PC-9 (cell line): ENCODE data around the gene TMEM92.

Experiments
- CTCF ChIP-seq: fragments of 200-600 bp; sonication (generic); conservative IDR thresholded peaks from 2 replicates; pipeline ENCODE4 v1.6.1; 2017; ENCODE audit warnings: mixed run types, antibody characterized with exemption, mild to moderate bottlenecking, moderate library complexity
- EZH2 ChIP-seq: fragments of 200-600 bp; sonication (generic); IDR thresholded peaks from 2 replicates; pipeline ENCODE4 v1.8.0; 2017; ENCODE audit warnings: antibody characterized with exemption, low read depth

- TF ChIP-seq CTCF = no peak
- TF ChIP-seq EZH2 = no peak
These were observed 14.0 kb downstream of the TMEM92 start for GRCh38 chr17:50288306-50288705.
